Tibial artery (tissue), 4 donors: ENCODE data around the gene CDK6.
A peak's percentile ranks its signal among the peaks of the same experiment; 100 is the strongest.

Experiments
- DNase-seq, 2 donors: peaks; one replicate each; pipeline ENCODE4 v3.0.0-alpha.2; 2019
- H3K27ac ChIP-seq, 2 donors: fragments of 200-600 bp; sonication (generic) in 1 of 2; 1 replicate in 1 of 2; 2 replicates in 1 of 2; pipeline ENCODE4 v1.5.1; 2018 to 2019; ENCODE audit warnings: mild to moderate bottlenecking in 1 of 2
- H3K27me3 ChIP-seq, 2 donors: fragments of 200-600 bp; sonication (generic) in 1 of 2; one replicate each; pipeline versions ENCODE4 v1.5.1 to v1.6.0; 2016 to 2019
- H3K36me3 ChIP-seq, 3 donors: fragments of 200-600 bp; sonication (generic) in 2 of 3; one replicate each; pipeline ENCODE4 v1.5.1; 2016 to 2019; ENCODE audit warnings: mild to moderate bottlenecking in 2 of 3
- H3K4me1 ChIP-seq, 4 donors: fragments of 200-600 bp; sonication (generic) in 2 of 4; 1 replicate in 3 of 4; 2 replicates in 1 of 4; pipeline ENCODE4 v1.5.1; 2016 to 2019
- H3K4me3 ChIP-seq, 2 donors: fragments of 200-600 bp; sonication (generic) in 1 of 2; 1 replicate in 1 of 2; 2 replicates in 1 of 2; pipeline ENCODE4 v1.5.1; 2018 to 2019; ENCODE audit warnings: mild to moderate bottlenecking in 2 of 2
- H3K9me3 ChIP-seq, 3 donors: fragments of 200-600 bp; sonication (generic) in 1 of 3; one replicate each; pipeline ENCODE4 v1.5.1; 2016 to 2019
- CTCF ChIP-seq, 2 experiments: fragments of 200-600 bp in 1 of 2; fragments of 450-650 bp in 1 of 2; IDR thresholded peaks; one replicate each; pipeline ENCODE4 v1.5.1; 2017 to 2019; ENCODE audit warnings: antibody characterized with exemption in 2 of 2, mild to moderate bottlenecking in 1 of 2, moderate library complexity in 1 of 2
- intact Hi-C: fragments of 100-400 bp; cut with DNase I; formaldehyde crosslinking; loops from one replicate; pipeline ENCODE4 v1.15.0; 2023; ENCODE audit warnings: low total_unique reads

Gene CDK6

GRCh38 chr7:92727755-92728154, 108.6 kb downstream of the CDK6 start:
- H3K36me3 ChIP-seq: peaks cover 4 to 12% (median 12%) of the 10 kb centered on the region in 3 donors
- no peaks in the 10 kb centered on the region for H3K9me3 ChIP-seq
- H3K4me3 ChIP-seq: no peak overlapping the region
- peaks cover 0 to 25% (median 5%) of the 10 kb centered on the region in 4 donors for H3K4me1 ChIP-seq
- intact Hi-C loops: no loop called here
- no peak for TF ChIP-seq CTCF (IDR thresholded peaks at IDR 0.05)
- no peak overlapping the region for H3K27ac ChIP-seq
- no peak for DNase-seq
- no peaks in the 10 kb centered on the region for H3K27me3 ChIP-seq

- Histone ChIP-seq H3K4me1 (peaks cover 0 to 28% (median 9%) of the 10 kb centered on the region in 4 donors), H3K4me3 (no peak overlapping the region), H3K27ac (no peak overlapping the region), H3K36me3 (peaks cover 4 to 12% (median 12%) of the 10 kb centered on the region in 3 donors), H3K27me3 (no peaks in the 10 kb centered on the region), H3K9me3 (no peaks in the 10 kb centered on the region)
- no peak for DNase-seq
- TF ChIP-seq CTCF (IDR thresholded peaks at IDR 0.05): no peak
- intact Hi-C loops: no loop called here
These were observed 111.0 kb downstream of the CDK6 start for GRCh38 chr7:92725161-92725925.

GRCh38 chr7:92723943-92724342, 112.4 kb downstream of the CDK6 start:
- Histone ChIP-seq H3K4me1 (peaks cover 0 to 35% (median 13%) of the 10 kb centered on the region in 4 donors), H3K27ac (peak overlapping the region; percentile 11 to 53), H3K27me3 (no peaks in the 10 kb centered on the region), H3K36me3 (peaks cover 4 to 12% (median 12%) of the 10 kb centered on the region in 3 donors), H3K4me3 (no peak overlapping the region), H3K9me3 (no peaks in the 10 kb centered on the region)
- DNase-seq: peak in 1 of 2 donors; percentile 28
- intact Hi-C loops: no loop called here
- TF ChIP-seq CTCF (IDR thresholded peaks at IDR 0.05): no peak

GRCh38 chr7:92723205-92723604, 113.2 kb downstream of the CDK6 start:
- H3K9me3 ChIP-seq: no peaks in the 10 kb centered on the region
- peaks cover 4 to 12% (median 12%) of the 10 kb centered on the region in 3 donors for H3K36me3 ChIP-seq
- no peak for TF ChIP-seq CTCF (IDR thresholded peaks at IDR 0.05)
- H3K27me3 ChIP-seq: no peaks in the 10 kb centered on the region
- DNase-seq: no peak
- H3K27ac ChIP-seq: peak overlapping the region; percentile 11 to 53
- H3K4me3 ChIP-seq: no peak overlapping the region
- H3K4me1 ChIP-seq: peaks cover 0 to 40% (median 16%) of the 10 kb centered on the region in 4 donors
- intact Hi-C loops: no loop called here

- TF ChIP-seq CTCF (IDR thresholded peaks at IDR 0.05): no peak
- DNase-seq: no peak
- Histone ChIP-seq H3K27me3 (no peaks in the 10 kb centered on the region), H3K4me3 (no peak overlapping the region), H3K27ac (peak overlapping the region in 1 of 2 donors; percentile 53), H3K36me3 (peaks cover 4 to 12% (median 12%) of the 10 kb centered on the region in 3 donors), H3K4me1 (peaks cover 0 to 40% (median 16%) of the 10 kb centered on the region in 4 donors), H3K9me3 (no peaks in the 10 kb centered on the region)
- intact Hi-C loops: no loop called here
These were observed 113.8 kb downstream of the CDK6 start for GRCh38 chr7:92722541-92722940.
